ENCODE data around the gene MT2A. TPM values are rescaled to one million over a fixed set of nuclear protein-coding genes. Genes with fewer than 3 reads are reported as not detected.

MT2A gene
- total RNA-seq, 1 donor from 2014 or later = 160 TPM

DNA sequence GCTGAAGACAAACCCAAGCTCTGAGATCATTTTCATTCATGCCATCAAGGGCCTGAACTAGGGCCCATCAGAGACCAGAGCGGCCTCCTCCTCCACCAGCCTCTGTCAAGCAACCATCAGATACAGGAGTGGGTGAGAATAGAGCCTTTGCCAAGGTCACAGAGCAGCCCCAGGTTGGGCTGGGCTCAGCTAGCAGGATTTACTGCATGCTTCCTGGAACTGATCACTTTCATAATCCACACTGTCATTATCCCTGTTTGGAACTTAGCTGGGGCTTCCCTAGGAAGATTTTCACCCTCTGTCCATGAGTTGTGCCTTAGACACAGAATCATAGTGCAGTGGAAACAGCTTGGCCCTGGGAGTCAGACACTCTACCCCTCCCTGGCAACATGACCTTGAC, 38.4 kb upstream of the MT2A start:
- peaks cover 6% of the 10 kb centered on the region for H3K9me3 Mint-ChIP-seq (ENCODE audit: low read depth)
- no peaks in the 10 kb centered on the region for H3K4me1 Mint-ChIP-seq (ENCODE audit: low read depth)
- no peaks in the 10 kb centered on the region for H3K36me3 Mint-ChIP-seq (ENCODE audit: low read depth)
- DNase-seq (ENCODE audit: low spot score) = no peak
- TF ChIP-seq CTCF (IDR thresholded peaks at IDR 0.05) = no peak
- no peak overlapping the region for H3K27ac Mint-ChIP-seq (ENCODE audit: unreplicated experiment)
- H3K27me3 Mint-ChIP-seq (ENCODE audit: low read depth) = peaks cover 17% of the 10 kb centered on the region
- H3K4me3 Mint-ChIP-seq (ENCODE audit: unreplicated experiment) = no peak overlapping the region

DNA sequence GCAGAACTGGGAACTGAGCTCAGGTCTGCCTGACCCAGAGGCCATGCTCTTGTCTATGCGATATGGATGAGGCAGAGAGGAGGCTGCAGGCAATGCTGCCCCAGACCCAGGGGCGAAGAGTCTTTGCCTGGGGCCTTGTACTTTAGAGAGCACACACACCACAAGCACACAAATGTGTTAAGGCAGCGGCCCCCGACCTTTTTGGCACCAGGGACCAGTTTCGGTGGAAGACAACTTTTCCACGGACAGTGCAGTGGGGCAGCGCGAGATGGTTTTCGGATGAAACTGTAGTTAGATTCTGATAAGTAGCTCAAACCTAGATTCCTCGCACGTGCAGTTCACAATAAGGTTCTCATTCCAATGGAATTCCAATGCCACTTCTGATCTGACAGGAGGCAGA, 36.9 kb upstream of the MT2A start:
- H3K27me3 Mint-ChIP-seq (ENCODE audit: low read depth) = peaks cover 6% of the 10 kb centered on the region
- TF ChIP-seq CTCF (IDR thresholded peaks at IDR 0.05) = no peak
- peaks cover 9% of the 10 kb centered on the region for H3K9me3 Mint-ChIP-seq (ENCODE audit: low read depth)
- H3K4me3 Mint-ChIP-seq (ENCODE audit: unreplicated experiment) = no peak overlapping the region
- H3K27ac Mint-ChIP-seq (ENCODE audit: unreplicated experiment) = no peak overlapping the region
- no peaks in the 10 kb centered on the region for H3K36me3 Mint-ChIP-seq (ENCODE audit: low read depth)
- H3K4me1 Mint-ChIP-seq (ENCODE audit: low read depth) = no peaks in the 10 kb centered on the region
- no peak for DNase-seq (ENCODE audit: low spot score)

- H3K27ac Mint-ChIP-seq (ENCODE audit: unreplicated experiment) = no peak overlapping the region
- peaks cover 9% of the 10 kb centered on the region for H3K9me3 Mint-ChIP-seq (ENCODE audit: low read depth)
- no peak overlapping the region for H3K4me3 Mint-ChIP-seq (ENCODE audit: unreplicated experiment)
- no peaks in the 10 kb centered on the region for H3K36me3 Mint-ChIP-seq (ENCODE audit: low read depth)
- TF ChIP-seq CTCF (IDR thresholded peaks at IDR 0.05) = no peak
- no peaks in the 10 kb centered on the region for H3K4me1 Mint-ChIP-seq (ENCODE audit: low read depth)
- no peak for DNase-seq (ENCODE audit: low spot score)
- no peaks in the 10 kb centered on the region for H3K27me3 Mint-ChIP-seq (ENCODE audit: low read depth)
These were observed 33.8 kb upstream of the MT2A start for GRCh38 chr16:56574625-56575024.

DNA sequence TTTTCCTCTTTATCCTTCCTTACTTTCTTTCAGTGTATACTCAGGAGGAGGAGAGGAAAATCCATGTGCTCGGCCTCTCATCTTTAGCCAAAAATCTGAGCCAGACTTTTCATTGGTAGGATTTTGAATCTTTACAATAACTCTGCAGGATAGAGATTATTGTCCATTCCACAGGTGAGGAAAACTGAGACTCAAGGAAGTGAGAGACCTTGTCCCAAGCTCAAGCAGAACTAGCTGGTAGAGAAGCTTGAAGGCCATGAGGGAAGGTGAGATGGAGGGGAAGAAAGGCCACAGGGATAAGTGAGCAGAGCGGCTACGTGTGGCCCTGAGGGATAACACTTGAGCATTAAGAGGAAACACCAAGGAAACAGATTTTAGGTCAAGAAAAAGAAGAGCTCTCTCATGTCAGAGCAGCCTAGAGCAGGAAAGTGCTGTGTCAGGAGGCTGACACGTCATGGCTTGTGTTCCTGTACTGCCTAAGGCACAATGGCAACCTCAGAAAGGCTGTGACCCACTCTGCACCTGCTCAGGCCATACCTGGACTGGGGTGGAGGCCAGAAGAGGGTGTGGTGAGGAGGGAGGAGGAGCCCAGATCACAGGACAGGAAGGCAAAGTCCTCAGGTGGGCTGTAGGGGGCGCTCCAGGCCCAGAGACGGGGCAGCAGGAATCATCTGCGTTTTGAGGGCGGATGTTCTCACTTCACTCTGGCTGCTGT, 31.6 kb upstream of the MT2A start:
- H3K4me3 Mint-ChIP-seq (ENCODE audit: unreplicated experiment) = no peak overlapping the region
- H3K36me3 Mint-ChIP-seq (ENCODE audit: low read depth) = no peaks in the 10 kb centered on the region
- no peak overlapping the region for H3K27ac Mint-ChIP-seq (ENCODE audit: unreplicated experiment)
- H3K9me3 Mint-ChIP-seq (ENCODE audit: low read depth) = peaks cover 9% of the 10 kb centered on the region
- DNase-seq (ENCODE audit: low spot score) = no peak
- no peaks in the 10 kb centered on the region for H3K27me3 Mint-ChIP-seq (ENCODE audit: low read depth)
- peak; percentile 79 for TF ChIP-seq CTCF (IDR thresholded peaks at IDR 0.05)
- H3K4me1 Mint-ChIP-seq (ENCODE audit: low read depth) = peaks cover 4% of the 10 kb centered on the region

DNA sequence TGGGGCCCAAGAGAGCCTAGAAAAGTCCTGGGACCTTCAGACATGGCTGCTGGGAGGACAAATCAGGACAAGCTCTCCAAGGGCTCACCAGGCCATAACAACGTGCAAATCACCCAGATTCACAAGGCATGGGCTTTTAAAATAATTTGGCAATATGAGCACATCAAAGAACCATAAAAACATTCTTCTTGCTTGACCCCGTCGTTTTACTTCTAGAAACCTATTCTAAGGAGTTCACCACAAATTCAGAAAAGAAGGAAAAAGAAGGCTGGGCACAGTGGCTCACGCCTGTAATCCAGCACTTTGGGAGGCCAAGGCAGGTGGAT, 31.1 kb upstream of the MT2A start:
- H3K36me3 Mint-ChIP-seq (ENCODE audit: low read depth) = no peaks in the 10 kb centered on the region
- no peak for DNase-seq (ENCODE audit: low spot score)
- no peaks in the 10 kb centered on the region for H3K27me3 Mint-ChIP-seq (ENCODE audit: low read depth)
- H3K9me3 Mint-ChIP-seq (ENCODE audit: low read depth) = peaks cover 9% of the 10 kb centered on the region
- peaks cover 9% of the 10 kb centered on the region for H3K4me1 Mint-ChIP-seq (ENCODE audit: low read depth)
- no peak overlapping the region for H3K27ac Mint-ChIP-seq (ENCODE audit: unreplicated experiment)
- H3K4me3 Mint-ChIP-seq (ENCODE audit: unreplicated experiment) = no peak overlapping the region
- TF ChIP-seq CTCF (IDR thresholded peaks at IDR 0.05) = no peak
